Sigmoid colon (tissue), 7 donors: ENCODE data around the gene LY9. TPM values are rescaled to one million over a fixed set of nuclear protein-coding genes. Genes with fewer than 3 reads are reported as not detected.

ENCODE experiments used
- DNase-seq: peaks from one replicate; pipeline ENCODE4 v3.0.0-alpha.2; 2019
- H3K27ac ChIP-seq, 4 donors: fragments of 200-600 bp; sonication (generic); one replicate each; pipeline ENCODE4 v1.5.1; 2016 to 2019; ENCODE audit warnings: mild to moderate bottlenecking in 1 of 4
- H3K27me3 ChIP-seq, 3 donors: fragments of 200-600 bp; sonication (generic); one replicate each; pipeline ENCODE4 v1.5.1; 2019; ENCODE audit warnings: mild to moderate bottlenecking in 1 of 3
- H3K36me3 ChIP-seq, 4 donors: fragments of 200-600 bp; sonication (generic); one replicate each; pipeline ENCODE4 v1.5.1; 2016 to 2019
- H3K4me1 ChIP-seq, 4 donors: fragments of 200-600 bp; sonication (generic); one replicate each; pipeline ENCODE4 v1.5.1; 2017 to 2019
- H3K4me3 ChIP-seq, 4 donors: fragments of 200-600 bp; sonication (generic); one replicate each; pipeline ENCODE4 v1.5.1; 2017 to 2019; ENCODE audit warnings: mild to moderate bottlenecking in 2 of 4, moderate library complexity in 1 of 4
- H3K9me3 ChIP-seq, 4 donors: fragments of 200-600 bp in 3 of 4; sonication (generic) in 3 of 4; one replicate each; pipeline versions ENCODE4 v1.5.1 to v1.6.1; 2013 to 2019
- EP300 ChIP-seq, 4 donors: sonication (generic); formaldehyde crosslinking; IDR thresholded peaks; one replicate each; pipeline ENCODE4 v1.6.1; 2017; ENCODE audit warnings: antibody characterized with exemption in 4 of 4
- POLR2A ChIP-seq, 2 donors: fragments of 450-650 bp; IDR thresholded peaks; one replicate each; pipeline ENCODE4 v1.6.1; 2016; ENCODE audit warnings: antibody characterized with exemption in 2 of 2, mild to moderate bottlenecking in 2 of 2, moderate library complexity in 2 of 2
- POLR2AphosphoS5 ChIP-seq, 4 donors: sonication (generic); formaldehyde crosslinking; IDR thresholded peaks; one replicate each; pipeline ENCODE4 v1.6.1; 2017; ENCODE audit warnings: antibody characterized with exemption in 4 of 4
- WGBS, 2 donors: extraction: QIAGEN DNeasy Blood & Tissue Kit; methylation state at CpG; one replicate each; pipeline ENCODE4 v1.1.7; 2013; 5-methylcytosine and 5-hydroxymethylcytosine counted together
- intact Hi-C: fragments of 100-400 bp; cut with DNase I; formaldehyde crosslinking; loops from one replicate; pipeline ENCODE4 v1.15.1; 2023
- polyA plus RNA-seq, 3 donors: library from polyadenylated mRNA; stranded (reverse); fragments of 200-250 nt; gene quantifications; one replicate each; pipeline ENCODE4 v1.2.3, GENCODE V29; 2013
- total RNA-seq, 4 donors: library from RNA; depleted of rRNA; stranded (reverse); fragments of >200 nt; gene quantifications; one replicate each; pipeline ENCODE4 v1.1.0, GENCODE V29; 2016
- TF ChIP-seq, protein P1 (sequence below), 4 experiments: fragments of 450-650 bp in 3 of 4; fragments of 200-600 bp in 1 of 4; IDR thresholded peaks; one replicate each; pipeline ENCODE4 v1.5.1; 2016 to 2019; ENCODE audit warnings: antibody characterized with exemption in 4 of 4, mild to moderate bottlenecking in 3 of 4, moderate library complexity in 2 of 4
- donor health status: healthy with polysubstance abuse.
- donor health status: Bipolar disorder and iron deficiency.
- donor health status: healthy.

LY9 gene
- total and polyA plus RNA-seq, 7 donors, result under 0.01 to 12.8 (median 0.23) TPM; not detected in 2

DNA sequence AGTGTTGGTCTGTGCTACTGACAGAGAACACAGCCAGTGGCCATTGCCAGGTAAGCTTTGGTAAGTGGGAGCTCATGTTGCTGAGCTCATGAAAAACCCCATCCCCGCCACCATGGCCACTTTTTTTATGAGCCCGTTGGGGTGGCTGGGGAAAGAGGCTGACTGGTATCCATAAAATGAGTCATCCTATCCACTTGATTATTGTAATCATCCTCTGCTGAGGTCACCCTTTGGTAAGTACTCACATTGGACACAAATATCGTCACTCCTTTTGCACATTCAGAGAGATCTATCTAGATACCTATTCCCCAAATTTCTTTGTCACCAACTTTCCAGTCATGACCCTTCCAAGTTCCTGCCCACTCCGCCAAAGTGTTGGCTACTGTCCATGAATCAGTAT, 34.9 kb upstream of the LY9 start:
- Histone ChIP-seq H3K4me1 (no peaks in the 10 kb centered on the region), H3K36me3 (no peaks in the 10 kb centered on the region), H3K9me3 (no peaks in the 10 kb centered on the region), H3K27ac (no peak overlapping the region), H3K4me3 (no peak overlapping the region), H3K27me3 (no peaks in the 10 kb centered on the region)
- DNase-seq, result no peak
- WGBS, 2 donors, result 78 to 86% methylated on average over 4 of the region's 4 CpGs
- TF ChIP-seq, protein P1, sequence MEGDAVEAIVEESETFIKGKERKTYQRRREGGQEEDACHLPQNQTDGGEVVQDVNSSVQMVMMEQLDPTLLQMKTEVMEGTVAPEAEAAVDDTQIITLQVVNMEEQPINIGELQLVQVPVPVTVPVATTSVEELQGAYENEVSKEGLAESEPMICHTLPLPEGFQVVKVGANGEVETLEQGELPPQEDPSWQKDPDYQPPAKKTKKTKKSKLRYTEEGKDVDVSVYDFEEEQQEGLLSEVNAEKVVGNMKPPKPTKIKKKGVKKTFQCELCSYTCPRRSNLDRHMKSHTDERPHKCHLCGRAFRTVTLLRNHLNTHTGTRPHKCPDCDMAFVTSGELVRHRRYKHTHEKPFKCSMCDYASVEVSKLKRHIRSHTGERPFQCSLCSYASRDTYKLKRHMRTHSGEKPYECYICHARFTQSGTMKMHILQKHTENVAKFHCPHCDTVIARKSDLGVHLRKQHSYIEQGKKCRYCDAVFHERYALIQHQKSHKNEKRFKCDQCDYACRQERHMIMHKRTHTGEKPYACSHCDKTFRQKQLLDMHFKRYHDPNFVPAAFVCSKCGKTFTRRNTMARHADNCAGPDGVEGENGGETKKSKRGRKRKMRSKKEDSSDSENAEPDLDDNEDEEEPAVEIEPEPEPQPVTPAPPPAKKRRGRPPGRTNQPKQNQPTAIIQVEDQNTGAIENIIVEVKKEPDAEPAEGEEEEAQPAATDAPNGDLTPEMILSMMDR (IDR thresholded peaks at IDR 0.05), result no peak
- TF ChIP-seq POLR2A (IDR thresholded peaks at IDR 0.05), result no peak
- TF ChIP-seq EP300 (IDR thresholded peaks at IDR 0.05), result no peak
- no peak for TF ChIP-seq POLR2AphosphoS5 (IDR thresholded peaks at IDR 0.05)
- intact Hi-C loops, result no loop called here

GRCh38 chr1:160761886-160762285, 34.1 kb upstream of the LY9 start:
- Histone ChIP-seq H3K9me3 (no peaks in the 10 kb centered on the region), H3K27me3 (no peaks in the 10 kb centered on the region), H3K36me3 (no peaks in the 10 kb centered on the region), H3K27ac (no peak overlapping the region), H3K4me3 (no peak overlapping the region), H3K4me1 (no peaks in the 10 kb centered on the region)
- intact Hi-C loops, result no loop called here
- TF ChIP-seq EP300 (IDR thresholded peaks at IDR 0.05), result no peak
- no peak for TF ChIP-seq POLR2AphosphoS5 (IDR thresholded peaks at IDR 0.05)
- no peak for TF ChIP-seq POLR2A (IDR thresholded peaks at IDR 0.05)
- TF ChIP-seq, protein P1 (IDR thresholded peaks at IDR 0.05), result no peak
- DNase-seq, result no peak
- WGBS, 2 donors, result 92 to 93% methylated on average over 2 of the region's 2 CpGs

DNA sequence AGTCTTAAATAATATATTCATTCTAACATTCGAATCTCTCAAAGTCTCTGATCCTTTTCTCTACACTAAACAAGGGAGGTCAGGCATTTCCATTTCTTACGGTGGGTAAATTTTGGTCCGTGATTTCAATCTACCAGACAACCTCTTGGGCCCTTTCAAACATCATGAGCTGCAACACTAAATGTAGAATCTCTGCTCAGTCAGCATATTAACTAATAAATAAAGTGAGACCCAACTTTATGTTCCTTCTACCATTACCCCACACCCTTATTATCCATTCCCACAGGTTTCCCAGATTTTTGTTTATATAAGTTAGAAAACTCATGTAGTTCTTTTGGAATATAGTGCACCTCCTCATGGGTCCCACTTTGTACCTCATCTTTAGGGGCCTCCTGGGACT, 32.0 kb upstream of the LY9 start:
- intact Hi-C loops, result no loop called here
- no peaks in the 10 kb centered on the region for H3K9me3 ChIP-seq
- no peaks in the 10 kb centered on the region for H3K27me3 ChIP-seq
- H3K4me3 ChIP-seq, result no peak overlapping the region
- no peak overlapping the region for H3K27ac ChIP-seq
- no peak for TF ChIP-seq EP300 (IDR thresholded peaks at IDR 0.05)
- DNase-seq, result no peak
- H3K4me1 ChIP-seq, result no peaks in the 10 kb centered on the region
- H3K36me3 ChIP-seq, result no peaks in the 10 kb centered on the region
- 89 to 91% methylated on average over 3 of the region's 3 CpGs for WGBS, 2 donors

- WGBS, 2 donors, result 64 to 76% methylated on average over 8 of the region's 8 CpGs
- DNase-seq, result no peak
- no peak overlapping the region for H3K27ac ChIP-seq
- H3K27me3 ChIP-seq, result no peaks in the 10 kb centered on the region
- H3K4me1 ChIP-seq, result no peaks in the 10 kb centered on the region
- H3K4me3 ChIP-seq, result no peak overlapping the region
- no peaks in the 10 kb centered on the region for H3K36me3 ChIP-seq
- H3K9me3 ChIP-seq, result no peaks in the 10 kb centered on the region
- intact Hi-C loops, result no loop called here
- no peak for TF ChIP-seq POLR2A (IDR thresholded peaks at IDR 0.05)
- TF ChIP-seq POLR2AphosphoS5 (IDR thresholded peaks at IDR 0.05), result no peak
- no peak for TF ChIP-seq EP300 (IDR thresholded peaks at IDR 0.05)
- TF ChIP-seq, protein P1 (IDR thresholded peaks at IDR 0.05), result no peak
These were observed 28.3 kb upstream of the LY9 start for GRCh38 chr1:160767395-160768294.

- no peaks in the 10 kb centered on the region for H3K9me3 ChIP-seq
- no peaks in the 10 kb centered on the region for H3K27me3 ChIP-seq
- H3K27ac ChIP-seq, result no peak overlapping the region
- DNase-seq, result no peak
- TF ChIP-seq, protein P1 (IDR thresholded peaks at IDR 0.05), result peak in 1 of 4 experiments; percentile 8
- TF ChIP-seq POLR2AphosphoS5 (IDR thresholded peaks at IDR 0.05), result no peak
- no peaks in the 10 kb centered on the region for H3K36me3 ChIP-seq
- intact Hi-C loops, result no loop called here
- H3K4me1 ChIP-seq, result no peaks in the 10 kb centered on the region
- H3K4me3 ChIP-seq, result no peak overlapping the region
These were observed 27.7 kb upstream of the LY9 start for GRCh38 chr1:160768295-160768657.
